HG02840 (cell line): ENCODE measurements around the gene MORF4L1.
"Not testable (repeated sequence)": the region's sequence is repeated elsewhere in the genome, so short reads cannot be mapped to it uniquely, and the experiment has no call there.

Experiments
- ATAC-seq: cut with Tn5 transposase; IDR thresholded peaks from one replicate; pipeline ENCODE4 v1.9.1; 2021; ENCODE audit warnings: mild to moderate bottlenecking, moderate library complexity, moderate number of reproducible peaks; ENCODE audit not compliant: unreplicated experiment, low FRiP score

The MORF4L1 gene

DNA sequence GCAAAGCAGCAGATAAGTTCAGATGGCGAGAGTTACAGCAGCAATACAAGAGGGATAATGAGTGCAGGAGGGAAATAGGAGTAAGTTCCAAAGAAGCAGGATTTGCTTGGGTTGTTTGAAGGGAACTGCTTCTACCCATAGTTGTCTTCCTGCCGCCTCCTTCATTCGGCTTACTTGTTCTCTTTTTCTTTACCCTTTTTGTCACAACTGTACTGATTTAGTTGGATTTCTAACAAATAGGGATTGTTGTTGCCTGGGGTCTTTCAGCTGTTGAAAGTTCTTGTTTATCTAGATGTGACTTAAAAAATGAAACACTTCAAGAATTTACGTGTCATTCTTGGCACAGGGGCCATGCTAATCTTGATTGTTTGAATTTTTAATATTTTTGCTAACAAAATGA lies 25.9 kb downstream of the MORF4L1 start:
- ATAC-seq: no peak

- not testable (repeated sequence) for ATAC-seq
Measured at GRCh38 chr15:78900819-78901533, 28.3 kb downstream of the MORF4L1 start.

- ATAC-seq: not testable (repeated sequence)
Measured at GRCh38 chr15:78902281-78903032, 29.8 kb downstream of the MORF4L1 start.

DNA sequence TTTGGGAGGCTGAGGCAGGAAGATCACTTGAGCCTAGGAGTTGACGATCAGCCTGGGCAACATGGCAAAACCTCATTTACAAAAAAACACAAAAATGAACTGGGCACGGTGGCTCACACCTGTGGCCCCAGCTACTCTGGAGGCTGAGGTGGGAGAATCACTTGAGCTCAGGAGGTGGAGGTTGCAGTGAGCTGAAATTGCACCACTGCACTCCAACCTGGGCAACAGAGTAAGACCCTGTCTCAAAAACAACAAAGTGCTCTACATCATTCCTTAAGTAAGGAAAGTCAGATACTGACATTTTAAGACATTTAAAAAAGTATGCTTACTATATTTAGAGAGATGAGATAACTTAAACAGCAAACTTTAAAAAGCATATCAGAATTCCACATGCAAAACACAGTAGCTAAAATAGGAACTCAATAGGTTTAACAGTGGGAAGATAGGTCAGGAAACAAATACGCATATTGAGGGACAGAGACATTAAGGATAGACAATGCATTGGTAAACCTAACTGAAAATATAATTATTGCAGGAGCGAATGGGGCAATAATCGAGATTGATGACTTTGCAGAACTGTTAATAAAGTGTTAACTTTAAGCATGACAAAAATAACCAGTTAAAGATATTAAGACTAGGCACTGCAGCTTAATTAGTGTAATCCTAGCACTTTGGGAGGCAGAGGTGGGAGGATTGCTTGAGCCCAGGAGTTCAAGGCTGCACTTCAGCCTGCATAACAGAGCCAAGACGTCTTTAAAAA lies 32.1 kb downstream of the MORF4L1 start:
- no peak for ATAC-seq

GRCh38 chr15:78906316-78906620 lies 33.6 kb downstream of the MORF4L1 start:
- ATAC-seq: no peak

DNA sequence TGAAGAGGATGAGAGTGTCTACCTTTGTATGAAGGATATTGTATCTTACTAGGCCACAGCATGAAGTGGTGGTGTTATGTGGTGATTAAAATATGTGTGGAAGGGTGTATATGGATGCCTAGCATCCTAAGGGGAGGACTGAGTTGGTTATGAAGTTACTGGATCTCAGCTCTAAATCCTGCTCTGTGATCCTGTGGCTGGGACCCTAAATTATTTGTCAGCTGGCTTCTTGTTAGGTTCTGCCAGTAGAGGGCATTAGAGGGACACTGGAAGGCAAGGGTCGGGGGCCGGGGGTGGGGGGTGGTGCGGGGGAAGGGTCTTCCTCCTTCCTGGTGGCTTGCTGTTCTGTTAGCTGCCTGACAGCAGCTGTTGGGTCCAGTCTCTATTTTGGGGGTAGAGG lies 34.9 kb downstream of the MORF4L1 start:
- no peak for ATAC-seq

- no peak for ATAC-seq
Measured at GRCh38 chr15:78909160-78909695, 36.5 kb downstream of the MORF4L1 start.

DNA sequence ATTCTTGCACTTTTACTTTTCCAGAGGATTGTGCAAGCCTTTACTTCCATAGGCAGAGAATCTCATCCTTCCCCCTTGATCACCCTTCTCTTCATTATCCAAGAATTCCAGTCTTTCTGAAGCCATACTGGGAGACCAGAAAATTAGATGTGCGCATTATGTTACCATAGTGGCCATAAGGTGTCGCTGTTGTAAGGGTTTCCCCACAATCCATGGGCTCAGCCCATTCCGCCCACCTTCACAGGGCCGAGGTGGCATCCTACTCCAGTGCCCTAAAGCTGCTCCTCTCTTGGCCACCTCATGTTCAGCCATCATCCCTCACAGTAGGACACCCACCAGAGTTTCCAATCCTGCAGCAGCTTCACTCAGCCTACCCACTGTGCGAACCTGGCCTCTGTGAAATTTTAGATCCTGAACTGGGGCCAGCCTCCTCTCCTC lies 37.1 kb downstream of the MORF4L1 start:
- no peak for ATAC-seq

DNA sequence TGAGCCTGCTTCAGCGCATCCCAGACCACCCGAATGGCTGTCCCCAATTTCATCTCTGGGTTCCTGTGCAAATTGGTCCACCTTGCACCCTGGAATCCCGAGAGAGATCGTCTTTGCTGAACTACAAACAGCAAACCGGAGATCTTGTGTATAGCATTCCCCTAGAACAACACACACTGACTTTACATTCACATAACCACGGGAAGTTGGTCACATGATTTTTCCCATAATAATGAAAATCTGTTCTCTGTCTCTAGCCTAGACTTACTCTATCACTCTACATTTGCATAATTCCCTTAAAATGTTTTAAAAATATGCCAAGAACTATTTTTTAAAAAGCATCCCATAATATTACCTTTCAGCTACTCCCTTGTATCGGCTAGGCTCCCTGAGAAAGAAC lies 37.6 kb downstream of the MORF4L1 start:
- ATAC-seq: no peak

- ATAC-seq: no peak
Measured at GRCh38 chr15:78912316-78912715, 39.6 kb downstream of the MORF4L1 start.

DNA sequence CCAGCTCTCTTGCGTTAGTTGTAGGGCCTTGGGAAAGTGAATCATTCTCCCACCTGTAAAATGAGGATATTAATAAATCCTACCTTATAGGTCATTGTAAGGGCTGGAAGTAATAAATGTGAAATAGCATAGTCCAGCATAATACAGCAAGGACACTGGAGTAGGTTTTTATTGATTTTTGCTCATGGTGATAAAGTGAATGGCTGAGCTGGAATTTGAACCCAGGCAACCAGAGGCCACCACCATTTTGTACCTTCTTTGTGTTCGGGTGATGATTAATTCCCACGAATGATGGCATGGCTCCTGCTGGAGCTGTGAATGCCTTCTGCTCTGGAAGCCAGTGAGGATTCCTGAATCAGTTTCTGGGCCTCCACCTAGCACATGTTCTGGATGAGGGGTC lies 40.3 kb downstream of the MORF4L1 start:
- ATAC-seq: no peak

DNA sequence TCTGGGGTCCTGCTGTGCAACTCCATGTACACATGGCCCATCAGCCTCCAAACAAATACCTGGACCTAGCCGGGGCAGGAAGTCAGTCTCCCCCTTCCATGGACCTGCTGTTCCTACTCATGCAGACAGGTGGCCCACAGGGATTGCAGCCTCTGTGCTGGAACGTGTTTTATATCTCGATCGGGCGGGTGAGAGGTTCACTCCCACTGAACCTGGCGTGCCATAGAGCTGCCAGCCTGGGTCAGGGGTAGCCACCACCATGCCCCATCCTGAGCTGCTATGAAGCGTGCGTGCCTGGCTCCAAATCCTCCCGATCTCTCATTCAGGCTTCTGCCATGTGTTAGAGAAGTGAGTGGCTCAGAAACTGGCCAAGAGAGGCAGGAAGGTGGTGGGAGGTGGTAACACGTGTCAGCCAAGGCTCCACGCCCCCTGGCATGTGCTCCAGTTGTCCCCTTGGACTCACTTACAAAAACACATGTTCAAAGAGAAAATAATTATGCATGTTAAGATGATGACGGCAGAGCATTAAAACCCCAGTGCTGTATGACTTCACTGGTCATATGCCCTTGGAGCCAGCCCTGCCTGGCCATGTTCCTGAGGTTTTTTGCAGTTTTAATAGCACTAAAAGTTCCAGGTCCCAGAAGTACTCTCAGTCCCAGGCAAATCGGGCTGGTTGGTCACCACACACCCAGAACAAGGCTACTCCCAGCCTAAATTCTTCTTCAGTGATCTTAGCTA lies 41.5 kb downstream of the MORF4L1 start:
- no peak for ATAC-seq

DNA sequence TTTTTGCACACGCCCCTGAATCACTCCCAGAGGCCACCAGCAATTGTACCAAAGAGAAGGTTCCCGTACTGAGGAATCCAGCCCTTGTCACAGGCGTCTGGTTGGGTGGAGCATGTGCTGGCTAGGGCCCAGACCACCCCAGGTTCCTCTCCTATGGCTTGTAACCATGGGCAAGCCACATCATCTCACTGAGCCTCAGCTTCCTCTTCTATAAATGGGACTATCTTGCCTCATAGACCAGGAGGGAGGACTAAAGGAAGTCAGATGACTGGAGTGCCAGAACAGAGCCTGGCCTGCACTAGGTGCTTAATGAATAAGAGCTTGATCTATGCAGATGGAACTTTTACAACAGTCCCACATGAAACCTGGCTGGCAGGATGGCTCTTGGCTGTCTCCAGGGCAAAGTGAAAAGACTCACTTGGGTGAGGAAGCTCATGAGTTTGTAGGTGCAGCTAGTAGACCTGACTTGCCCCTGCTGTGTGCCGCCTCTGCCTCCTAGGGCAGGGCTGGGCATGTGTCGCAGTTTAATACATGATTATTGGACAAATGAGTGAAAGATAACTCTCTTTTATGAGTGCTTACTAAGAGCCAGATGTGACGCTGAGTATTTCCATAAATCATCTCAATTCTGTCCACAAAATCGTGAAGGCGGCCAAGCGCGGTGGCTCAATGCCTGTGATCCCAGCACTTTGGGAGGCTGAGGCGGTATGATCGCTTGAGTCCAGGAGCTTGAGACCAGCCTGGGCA lies 42.8 kb downstream of the MORF4L1 start:
- no peak for ATAC-seq

DNA sequence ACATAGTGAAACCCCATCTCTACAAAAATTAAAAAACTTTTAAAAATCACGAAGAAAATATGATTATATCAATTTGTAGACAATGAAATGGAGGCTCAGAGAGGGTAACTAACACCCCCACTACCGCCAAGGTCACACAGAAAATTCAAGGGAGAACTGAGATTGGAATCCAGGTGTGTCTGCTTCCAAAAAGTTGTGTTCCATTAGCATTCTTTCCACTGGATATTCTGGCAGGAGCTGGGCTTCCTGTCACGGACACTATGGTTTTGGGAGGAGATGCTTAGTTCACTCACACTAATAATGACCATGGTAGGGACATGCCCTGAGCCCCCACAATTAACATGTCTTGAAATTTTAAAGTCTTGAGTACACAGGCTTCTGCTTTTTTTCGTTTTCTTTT lies 43.4 kb downstream of the MORF4L1 start:
- no peak for ATAC-seq

DNA sequence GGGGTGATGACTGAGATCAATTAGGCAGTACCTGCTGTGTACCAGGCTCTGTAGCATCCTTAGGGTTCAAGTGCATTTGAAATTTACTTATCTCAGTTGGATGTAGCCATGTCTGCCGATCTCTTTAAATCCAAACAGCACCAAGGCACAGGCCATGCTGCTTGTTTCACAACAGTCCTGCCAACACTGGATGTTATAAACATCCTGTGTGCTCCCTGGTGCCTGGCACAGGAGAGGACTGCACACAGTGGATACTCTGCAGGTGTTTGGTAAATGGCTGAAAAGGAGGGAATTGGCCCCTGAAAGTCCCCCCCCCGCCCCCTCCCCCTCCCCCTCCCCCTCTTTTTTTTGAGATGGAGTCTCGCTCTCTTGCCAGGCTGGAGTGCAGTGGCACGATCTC lies 45.2 kb downstream of the MORF4L1 start:
- no peak for ATAC-seq

DNA sequence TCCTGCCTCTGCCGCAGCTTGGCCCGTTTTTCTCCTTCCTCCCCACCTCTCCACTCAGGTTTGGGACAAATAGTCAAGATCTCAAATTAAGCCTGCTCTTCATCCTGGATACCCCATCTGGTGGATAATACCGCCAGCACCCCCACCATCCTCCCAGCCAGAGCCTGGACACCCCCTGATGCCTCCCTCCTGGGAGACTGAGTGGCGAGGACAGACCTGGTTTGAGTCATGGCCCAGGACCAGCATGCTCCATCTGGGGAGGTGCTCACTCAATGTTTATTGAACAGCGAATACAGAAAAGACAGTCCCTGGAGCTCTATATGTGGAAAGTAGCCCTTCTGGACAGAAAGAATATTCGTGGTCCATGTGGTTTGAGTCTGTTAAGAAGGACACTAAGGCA lies 48.8 kb downstream of the MORF4L1 start:
- no peak for ATAC-seq

- ATAC-seq: no peak
Measured at GRCh38 chr15:78921940-78922339, 49.2 kb downstream of the MORF4L1 start.

GRCh38 chr15:78922527-78922926 lies 49.8 kb downstream of the MORF4L1 start:
- no peak for ATAC-seq

GRCh38 chr15:78923015-78923414 lies 50.3 kb downstream of the MORF4L1 start:
- no peak for ATAC-seq
